NOMO-1 treated with DMSO at 0.1 percent for 48 hours (cell line): Measurements from ENCODE around the gene OR6N1.

Experiments
- DNase-seq: peaks from one replicate; lab custom pipeline; 2025; ENCODE audit not compliant: unreplicated experiment; lab: John Stamatoyannopoulos, UW

The OR6N1 gene, protein sequence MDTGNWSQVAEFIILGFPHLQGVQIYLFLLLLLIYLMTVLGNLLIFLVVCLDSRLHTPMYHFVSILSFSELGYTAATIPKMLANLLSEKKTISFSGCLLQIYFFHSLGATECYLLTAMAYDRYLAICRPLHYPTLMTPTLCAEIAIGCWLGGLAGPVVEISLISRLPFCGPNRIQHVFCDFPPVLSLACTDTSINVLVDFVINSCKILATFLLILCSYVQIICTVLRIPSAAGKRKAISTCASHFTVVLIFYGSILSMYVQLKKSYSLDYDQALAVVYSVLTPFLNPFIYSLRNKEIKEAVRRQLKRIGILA

DNA sequence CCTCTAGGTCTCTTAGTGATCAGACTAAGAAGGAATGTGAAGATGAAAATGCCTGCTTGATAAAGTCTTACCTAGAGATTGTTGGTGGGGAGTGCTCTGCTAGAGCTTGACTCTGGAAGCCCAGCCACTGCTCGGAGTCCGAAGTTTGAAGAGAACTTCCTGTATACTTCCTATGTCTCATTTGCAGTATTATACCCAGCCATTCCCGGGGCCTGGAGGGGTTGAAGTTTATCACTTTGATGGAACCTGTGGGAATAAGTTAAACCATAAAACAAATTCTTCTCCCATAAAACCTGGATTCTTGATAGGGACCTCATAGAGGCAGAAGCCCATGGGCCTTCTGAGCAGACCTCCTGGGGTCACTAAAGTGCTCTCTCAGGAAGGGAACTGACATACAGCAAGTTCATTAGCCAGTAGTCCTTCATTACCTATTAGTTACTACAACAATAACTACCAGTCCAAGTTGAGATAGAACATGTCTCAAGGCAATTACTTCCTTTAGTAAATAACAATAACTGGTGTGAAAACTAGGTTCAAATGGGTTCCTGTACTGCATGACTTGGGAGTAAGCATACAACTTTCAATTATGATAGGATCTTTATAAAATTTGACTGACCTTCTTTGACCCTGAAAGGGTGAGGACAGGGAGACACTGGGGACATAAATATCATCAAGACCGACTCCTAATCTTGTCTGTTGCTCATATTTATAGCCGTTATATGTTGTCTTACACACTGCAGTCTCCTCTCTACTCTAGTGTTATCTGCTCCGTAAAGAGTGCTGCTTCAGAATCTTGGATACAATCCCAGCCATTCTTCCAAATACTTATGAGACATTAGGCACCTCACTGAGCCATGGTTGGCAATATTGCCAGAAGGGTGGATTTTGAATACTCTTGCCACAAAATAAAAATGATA, at the start of gene OR6N1:
Gene OR6N1 (minus strand): TSS at position 246 of the 917 bp plus-strand sequence. CDS start 5,513 bp downstream, outside the sequence.
- DNase-seq, result no peak

DNA sequence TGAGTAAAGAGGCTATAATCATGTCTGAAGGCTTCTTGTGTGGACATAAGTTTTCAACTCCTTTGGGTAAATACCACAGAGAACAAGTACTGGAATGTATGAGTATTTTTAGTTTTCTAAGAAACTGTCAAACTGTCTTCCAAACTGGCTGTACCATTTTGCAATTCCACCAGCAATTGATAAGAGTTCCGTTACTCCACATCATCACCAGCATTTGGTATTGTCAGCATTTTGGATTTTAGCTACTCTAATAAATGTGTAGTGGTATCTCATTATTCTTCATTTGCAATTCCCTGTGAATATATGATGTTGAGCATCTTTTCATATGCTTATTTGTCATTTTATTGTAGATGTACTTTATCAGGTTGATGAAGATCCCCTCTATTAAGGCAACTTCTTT, 49.7 kb upstream of the OR6N1 start:
- DNase-seq, result no peak

DNA sequence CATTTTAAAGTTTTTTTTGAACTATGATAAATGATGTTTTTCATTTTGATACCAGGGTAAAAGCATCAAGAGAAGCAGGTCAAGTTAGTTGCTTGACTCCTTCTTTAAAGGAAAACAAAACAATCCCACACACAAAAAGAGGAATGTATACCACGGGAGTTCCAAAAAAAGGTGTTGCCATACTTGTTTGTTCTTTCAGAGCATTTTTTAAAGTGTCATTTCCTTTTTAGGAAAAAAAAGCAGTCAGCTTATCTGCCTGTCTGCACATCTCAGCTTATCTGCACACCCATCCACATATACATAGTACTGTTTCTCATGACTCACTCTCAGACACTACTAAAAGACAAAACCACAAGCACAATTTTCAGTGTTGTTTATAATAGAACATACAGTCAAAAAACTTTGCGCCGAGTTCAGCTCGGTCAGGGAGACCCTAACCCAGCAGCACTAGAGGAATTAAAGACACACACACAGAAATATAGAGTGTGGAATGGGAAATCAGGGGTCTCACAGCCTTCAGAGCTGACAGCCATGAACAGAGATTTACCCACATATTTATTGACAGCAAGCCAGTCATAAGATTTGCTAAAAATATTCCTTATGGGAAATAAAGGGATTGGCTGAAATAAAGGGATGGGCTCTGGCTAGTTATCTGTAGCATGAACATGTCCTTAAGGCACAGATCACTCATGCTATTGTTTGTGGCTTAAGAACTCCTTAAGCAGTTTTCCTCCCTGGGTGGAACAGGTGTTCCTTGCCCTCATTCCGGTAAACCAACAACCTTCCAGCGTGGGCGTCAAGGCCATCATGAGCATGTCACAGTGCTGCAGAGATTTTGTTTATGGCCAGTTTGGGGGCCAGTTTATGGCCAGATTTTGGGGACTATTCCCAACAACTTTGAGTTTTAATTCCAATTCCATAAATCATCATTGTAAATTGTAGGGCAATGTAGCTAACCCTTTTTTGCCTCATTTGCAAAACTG, 47.8 kb upstream of the OR6N1 start:
- DNase-seq, result peak; percentile 61

DNA sequence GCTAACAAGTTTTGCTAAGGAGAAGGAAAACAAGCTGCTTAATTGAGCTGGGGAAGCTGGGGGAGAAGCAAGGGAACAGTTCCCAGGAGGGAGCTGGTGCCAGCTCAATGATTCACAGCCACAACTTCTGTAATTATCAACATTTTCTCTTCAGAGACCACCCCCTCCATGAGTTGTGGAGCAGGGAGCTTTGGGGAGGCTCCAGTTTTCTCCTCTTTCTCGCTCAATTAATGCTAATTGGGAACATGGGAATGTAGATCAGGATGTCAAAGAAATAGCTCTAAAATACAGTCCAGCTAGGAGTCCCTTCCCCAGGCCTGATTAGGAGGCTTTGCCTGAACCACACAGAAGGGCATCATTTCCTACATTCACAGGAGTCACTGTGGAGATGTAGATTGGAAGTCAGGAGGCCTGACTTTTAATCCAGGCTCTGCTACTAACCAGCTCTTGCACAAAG, 47.0 kb upstream of the OR6N1 start:
- DNase-seq, result no peak

DNA sequence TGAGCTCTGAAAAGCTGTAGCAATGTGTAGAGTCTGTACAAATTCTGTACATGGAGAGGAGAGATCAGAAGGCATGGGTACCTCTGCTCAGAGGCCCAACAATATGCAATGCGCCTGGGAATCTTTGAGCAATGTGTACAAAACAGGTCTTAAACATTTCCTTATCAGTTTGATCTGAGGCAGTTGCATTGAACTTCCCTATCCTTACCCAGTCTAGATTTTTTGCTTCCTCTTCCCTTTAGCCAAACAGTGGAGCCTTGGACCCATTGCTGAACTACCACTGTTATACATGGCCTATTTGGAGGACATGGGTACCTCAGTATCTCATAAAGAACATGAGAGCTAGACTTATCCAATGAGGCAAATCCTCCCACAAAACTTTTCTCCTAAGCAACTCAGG, 46.6 kb upstream of the OR6N1 start:
- DNase-seq, result peak; percentile 80

DNA sequence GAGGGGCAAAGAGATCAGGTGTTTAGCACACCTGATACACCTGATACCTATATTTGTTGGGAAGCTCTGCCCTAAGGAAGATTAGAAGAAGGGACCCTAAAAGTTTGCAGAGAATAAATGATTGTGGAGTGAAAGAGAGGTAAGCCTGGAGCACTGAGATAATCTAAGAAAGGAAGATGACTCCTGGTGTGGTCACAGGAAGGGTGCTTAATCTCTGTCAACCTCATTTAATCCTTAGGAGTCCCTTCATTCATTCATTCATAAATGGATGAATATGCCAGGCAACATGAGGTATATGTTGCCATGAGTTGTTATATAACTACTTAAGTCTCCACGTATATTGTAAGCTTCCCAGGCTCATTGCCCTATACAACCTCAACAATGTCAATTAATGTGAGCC, 43.0 kb upstream of the OR6N1 start:
- no peak for DNase-seq

DNA sequence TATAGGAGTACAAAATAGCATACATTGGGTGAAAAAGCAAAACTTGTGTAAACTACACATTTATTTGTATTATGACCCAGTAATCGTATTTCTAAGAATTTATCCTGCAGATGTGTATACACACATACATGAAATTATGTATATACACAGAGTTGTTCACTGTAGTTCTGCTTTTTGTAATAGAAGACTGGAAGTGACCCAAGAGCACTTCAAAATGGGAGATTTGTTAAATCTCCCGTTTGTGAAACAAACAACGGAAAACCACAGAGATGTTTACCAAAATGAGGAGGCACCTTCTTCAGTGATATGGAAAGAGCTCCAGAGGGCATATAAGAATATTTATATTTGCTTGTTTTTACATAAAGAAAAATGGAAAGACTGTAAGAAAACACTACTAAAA, 41.2 kb upstream of the OR6N1 start:
- DNase-seq, result peak; percentile 69

DNA sequence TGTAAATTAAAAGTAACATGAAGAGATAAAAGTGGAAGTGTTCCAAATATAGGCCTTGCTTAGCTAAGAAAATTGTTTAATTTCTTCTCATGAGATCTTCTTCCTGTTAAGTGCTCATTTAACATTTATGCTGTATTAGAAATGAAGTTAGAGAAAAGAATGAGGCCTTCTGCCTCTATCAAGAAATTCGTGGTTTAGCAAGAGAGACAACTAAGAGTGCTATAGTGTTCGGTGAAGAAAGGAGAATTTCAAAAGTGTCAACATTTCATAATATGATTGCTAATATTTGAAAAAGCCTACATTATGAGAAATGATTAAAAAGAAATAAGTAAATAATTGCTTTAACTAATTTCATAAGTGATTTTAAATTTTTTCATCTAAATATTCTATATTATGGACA, 40.3 kb upstream of the OR6N1 start:
- no peak for DNase-seq

DNA sequence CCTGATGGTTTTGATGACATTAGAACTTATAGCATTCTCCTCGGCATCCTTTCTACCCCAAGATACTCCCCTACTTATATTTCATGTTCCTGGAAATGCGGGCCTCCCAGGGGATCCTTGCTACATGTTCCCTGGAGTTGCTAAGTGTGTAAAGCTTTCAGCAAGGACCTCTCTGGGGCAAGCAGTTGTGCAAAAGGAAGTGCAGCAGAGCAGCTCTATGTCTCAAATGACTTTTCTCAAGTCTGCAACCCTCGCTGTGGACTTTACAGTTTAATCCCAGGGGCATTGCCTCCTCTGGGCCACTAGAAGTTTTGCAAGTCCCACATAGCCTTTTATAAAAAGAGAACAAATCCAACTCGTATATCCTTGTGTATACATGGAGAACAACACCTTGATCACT, 38.3 kb upstream of the OR6N1 start:
- peak; percentile 56 for DNase-seq

DNA sequence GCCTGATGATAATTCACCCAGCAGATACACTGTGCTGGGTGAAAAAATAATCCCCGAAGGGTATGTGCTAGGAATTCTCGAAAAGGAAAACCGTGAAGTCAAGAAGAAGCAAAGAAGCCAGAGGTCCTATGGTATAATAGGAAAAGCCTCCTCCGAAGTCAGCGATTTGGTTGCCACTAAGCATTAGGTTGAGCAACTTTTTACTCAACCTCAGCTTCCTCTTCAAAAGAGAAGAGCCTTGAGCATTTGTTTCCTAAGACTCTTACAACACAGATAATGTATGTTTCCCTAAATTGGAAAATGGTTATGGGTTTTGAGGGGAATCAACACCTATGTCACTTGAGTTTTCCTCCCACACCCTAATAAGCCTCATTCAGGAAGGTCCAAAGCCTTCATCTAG, 37.9 kb upstream of the OR6N1 start:
- peak; percentile 93 for DNase-seq

DNA sequence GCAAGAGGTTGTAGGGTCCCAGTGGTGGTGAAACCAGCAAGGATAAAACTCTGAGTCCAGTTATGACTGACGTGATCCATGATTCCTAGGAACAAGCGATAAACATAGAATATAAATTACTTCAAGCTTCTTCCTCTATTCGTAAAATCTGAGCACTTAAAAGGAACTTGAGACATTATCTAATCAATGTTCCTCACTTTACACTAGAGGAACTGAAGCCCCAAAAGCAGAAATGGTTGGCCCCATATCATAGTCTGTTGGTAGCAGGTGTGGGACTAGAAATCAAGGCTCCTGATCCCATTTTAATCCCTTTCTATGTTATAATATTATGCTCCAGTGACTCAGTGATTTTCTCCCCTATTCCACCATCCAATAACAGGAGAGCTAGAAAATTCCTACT, 37.3 kb upstream of the OR6N1 start:
- DNase-seq, result peak; percentile 89

DNA sequence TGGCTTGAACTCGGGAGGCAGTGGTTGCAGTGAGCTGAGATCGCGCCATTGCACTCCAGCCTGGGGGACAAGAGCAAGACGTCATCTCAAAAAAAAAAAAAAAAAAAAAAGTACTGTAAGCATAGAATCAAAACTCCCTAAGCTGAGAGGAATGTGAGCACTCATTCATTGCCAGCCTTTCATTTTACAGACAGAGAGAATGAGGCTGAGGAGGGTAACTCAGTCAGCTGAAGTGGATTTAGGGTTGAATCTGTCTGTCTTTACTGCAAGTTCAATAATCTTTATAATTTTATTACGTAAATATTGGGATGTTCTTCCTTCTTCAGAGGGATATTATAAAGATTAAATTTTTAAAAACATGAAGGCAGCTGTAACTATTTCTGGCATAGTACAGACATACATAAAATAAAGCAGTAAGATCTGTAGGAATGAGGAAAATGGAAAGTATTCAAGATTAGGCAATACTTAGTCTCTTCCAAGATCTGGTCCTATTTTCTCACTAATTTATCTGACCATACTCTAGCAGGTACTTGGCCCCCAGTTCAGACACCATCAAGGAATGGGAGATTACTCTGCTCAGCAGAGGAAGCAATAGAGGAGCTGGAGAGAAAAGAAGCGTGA, 35.0 kb upstream of the OR6N1 start:
- no peak for DNase-seq

DNA sequence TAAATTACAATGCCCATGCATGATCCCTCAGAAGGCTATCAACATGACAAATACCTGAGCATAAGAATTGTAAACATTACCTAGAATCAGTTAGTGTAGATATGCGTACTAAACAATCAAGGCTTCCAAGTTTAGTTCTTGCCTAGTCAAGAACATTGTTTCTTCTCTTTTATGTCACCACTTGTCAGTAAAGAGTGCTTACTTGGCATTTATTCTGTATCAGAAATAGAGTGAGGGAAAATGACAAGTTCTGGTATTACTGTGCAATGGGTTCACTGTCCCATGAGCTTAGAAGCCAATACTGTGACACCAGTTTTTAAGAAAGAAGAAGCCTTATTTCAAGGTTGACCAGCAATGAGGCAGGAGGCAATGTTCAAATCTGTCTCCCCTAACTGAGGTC, 31.7 kb upstream of the OR6N1 start:
- DNase-seq, result no peak

DNA sequence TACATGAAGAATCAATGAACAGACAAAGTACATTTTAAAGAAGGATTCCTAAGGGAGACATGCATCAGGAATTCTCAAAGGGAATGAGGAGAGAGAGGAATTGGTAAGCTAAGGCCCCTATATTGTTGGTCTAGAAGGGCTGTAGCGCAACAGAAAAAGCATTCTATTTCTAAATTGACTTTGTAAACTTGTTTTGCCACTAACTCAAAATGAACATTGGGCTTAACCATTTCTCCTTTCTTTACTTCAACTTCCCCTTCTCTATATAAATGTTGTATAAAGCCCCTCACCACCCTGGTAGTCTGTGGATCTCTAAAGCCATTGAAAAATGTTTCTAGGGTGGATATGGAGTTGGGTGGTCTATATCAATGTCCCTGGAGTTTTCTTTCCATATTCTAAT, 29.4 kb upstream of the OR6N1 start:
- peak; percentile 54 for DNase-seq

DNA sequence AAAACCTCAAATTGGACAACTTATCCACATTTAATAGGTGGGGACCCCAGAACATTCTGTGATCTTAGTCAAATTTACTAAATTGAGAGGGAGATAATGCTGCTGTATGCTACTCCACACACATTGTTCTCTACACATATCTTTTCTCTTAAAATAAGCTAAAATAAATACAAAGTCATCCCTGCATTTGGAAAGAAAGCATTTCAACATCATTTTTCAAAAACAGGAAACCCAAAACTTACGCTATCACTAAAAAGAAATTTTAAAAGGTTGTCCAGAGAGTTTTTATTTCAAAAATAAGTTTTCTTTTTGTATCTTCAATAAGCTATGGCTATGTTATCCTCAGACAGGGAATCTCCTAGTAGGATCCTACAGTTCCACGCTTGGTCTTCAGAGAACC, 28.5 kb upstream of the OR6N1 start:
- peak; percentile 28 for DNase-seq

DNA sequence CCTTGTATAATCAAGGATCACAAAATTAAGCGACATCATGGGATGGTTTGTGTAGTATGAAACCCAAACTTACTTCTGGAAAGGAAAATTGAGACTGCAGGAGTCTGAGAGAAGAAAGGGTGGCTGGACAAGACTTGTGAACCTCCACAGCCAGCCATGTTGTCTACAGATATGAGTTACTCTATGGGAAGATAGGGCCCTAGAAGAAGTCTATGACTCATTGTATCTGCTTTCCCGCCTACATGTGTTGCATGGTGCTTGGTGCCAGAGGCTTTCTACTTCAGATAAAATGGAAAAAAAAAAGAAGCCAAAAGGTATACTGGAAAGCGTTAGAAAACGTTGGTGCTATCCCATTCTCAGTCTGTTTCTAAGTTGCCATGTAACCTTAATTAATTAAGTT, 27.7 kb upstream of the OR6N1 start:
- no peak for DNase-seq

DNA sequence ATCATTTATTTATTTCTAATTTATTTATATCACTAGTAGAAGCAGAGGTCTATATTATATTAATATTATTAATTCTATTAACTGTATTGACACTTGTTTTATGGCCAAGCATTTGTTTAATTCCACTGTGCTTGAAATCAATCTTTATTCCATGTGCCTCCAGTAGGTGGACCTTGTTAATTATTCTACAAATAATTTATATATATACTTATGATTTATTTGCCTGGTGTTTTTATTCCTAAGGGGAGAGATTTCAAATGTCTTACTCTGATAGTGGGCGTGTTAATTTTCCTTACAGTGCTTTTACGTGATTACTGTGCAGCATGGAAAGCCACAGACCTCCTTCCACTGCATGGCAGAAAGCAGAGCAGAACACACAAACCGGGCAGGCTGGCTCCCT, 26.5 kb upstream of the OR6N1 start:
- no peak for DNase-seq

DNA sequence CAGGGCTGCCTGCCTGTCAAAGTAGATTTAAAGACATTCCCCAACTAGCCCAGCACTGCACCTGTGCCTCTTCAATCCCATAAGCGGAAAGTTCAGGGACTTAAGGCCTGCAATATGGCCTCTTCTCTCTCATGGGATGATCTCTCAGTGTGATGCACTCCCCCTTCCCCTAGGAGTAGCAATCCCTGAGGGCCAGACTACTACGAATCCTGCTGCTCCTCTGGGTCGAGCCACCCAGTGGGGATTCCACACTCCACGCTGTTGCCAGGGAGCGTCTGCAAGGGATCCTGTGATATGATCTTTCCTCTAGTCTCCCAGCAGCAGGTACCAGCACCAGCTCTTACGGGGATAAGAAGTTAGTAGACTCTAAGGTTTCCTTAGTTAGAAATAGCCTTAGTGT, 22.3 kb upstream of the OR6N1 start:
- DNase-seq, result no peak

DNA sequence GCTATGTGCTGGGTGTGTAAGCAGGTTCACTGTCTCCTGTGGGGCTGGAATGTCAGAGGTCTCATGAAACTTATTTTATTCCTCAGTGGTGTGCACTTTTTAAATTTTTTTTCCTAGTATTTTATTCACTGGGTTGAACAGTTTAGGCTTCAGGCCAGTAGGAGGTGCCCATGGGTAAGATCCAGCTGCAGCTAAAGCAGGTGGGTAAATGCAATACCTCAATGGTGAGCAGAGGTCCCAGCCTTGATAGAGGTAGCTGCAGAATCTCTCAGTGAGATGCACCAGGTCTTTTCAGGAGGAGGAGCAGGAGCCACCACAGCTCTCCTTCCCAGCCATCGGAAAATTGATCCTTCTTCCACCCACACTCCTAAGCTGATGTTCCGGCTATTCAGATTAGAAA, 21.6 kb upstream of the OR6N1 start:
- DNase-seq, result peak; percentile 42

DNA sequence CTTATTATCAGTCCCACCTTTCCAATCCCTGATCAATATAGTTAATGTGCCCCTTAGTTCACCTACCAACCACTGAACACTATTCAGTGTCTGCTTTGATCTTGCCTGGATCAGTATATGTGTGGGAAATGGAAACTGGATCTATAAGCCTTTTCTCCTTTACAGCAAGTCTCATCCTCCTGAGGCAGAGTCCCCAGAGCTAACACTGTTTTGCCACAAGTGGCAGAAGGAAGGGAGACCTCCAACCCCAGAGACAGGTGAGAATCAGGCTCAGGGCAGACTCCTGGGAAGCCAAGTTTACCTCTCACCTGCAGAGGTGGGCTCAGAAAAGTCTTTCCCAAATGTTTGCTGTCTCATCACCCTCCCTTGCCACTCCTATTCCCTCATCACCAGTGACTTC, 9.1 kb upstream of the OR6N1 start, which contains the start of gene OR6N2:
Gene OR6N2 (minus strand): TSS at position 101 of the 400 bp plus-strand sequence. CDS start 3,569 bp downstream, outside the sequence.
- no peak for DNase-seq
